ENCODE measurements around the gene OPTC. TPM values are rescaled to one million over a fixed set of nuclear protein-coding genes. Genes with fewer than 3 reads are reported as not detected.

Gene OPTC
- total RNA-seq, 4 donors from 2014 or later: not detected

- no peak for TF ChIP-seq CTCF (IDR thresholded peaks at IDR 0.05; ENCODE audit: low read depth)
Observed at GRCh38 chr1:203512517-203512847, 18.5 kb downstream of the OPTC start.

- TF ChIP-seq CTCF (IDR thresholded peaks at IDR 0.05; ENCODE audit: low read depth): no peak
Observed at GRCh38 chr1:203512848-203513584, 19.1 kb downstream of the OPTC start.

GRCh38 chr1:203513585-203514031 lies 19.7 kb downstream of the OPTC start:
- TF ChIP-seq CTCF (IDR thresholded peaks at IDR 0.05; ENCODE audit: low read depth): no peak

GRCh38 chr1:203516184-203516583 lies 22.2 kb downstream of the OPTC start:
- TF ChIP-seq CTCF (IDR thresholded peaks at IDR 0.05; ENCODE audit: low read depth): no peak

- no peak for TF ChIP-seq CTCF (IDR thresholded peaks at IDR 0.05; ENCODE audit: low read depth)
Observed at GRCh38 chr1:203516906-203517305, 23.0 kb downstream of the OPTC start.

- no peak for TF ChIP-seq CTCF (IDR thresholded peaks at IDR 0.05; ENCODE audit: low read depth)
Observed at GRCh38 chr1:203517426-203518110, 23.6 kb downstream of the OPTC start.

GRCh38 chr1:203518541-203518940 lies 24.6 kb downstream of the OPTC start:
- TF ChIP-seq CTCF (IDR thresholded peaks at IDR 0.05; ENCODE audit: low read depth): no peak
